ENCODE measurements around the gene PDGFRA.
"Not testable (repeated sequence)": the region's sequence is repeated elsewhere in the genome, so short reads cannot be mapped to it uniquely, and the experiment has no call there.

The PDGFRA gene

DNA sequence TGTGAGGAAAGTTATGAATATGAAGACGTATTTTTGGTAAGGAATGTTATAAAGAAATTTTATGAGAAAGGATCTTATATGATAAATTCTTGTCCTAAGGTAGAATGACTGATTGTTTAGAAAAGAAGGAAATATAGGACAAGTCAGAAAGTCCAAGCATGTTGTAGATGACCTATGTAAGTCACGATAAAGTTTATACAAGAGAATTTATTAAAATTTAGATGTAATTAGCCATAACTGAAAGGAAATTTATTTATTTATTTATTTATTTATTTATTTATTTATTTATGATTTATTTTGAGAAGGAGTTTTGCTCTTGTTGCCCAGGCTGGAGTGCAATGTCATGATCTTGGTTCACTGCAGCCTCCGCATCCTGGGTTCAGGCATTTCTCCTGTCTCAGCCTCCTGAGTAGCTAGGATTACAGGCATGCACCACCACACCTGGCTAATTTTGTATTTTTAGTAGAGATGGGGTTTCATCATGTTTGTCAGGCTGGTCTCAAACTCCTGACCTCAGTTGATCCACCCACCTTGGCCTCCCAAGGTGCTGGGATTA, 12.3 kb downstream of the PDGFRA start:
- H3K4me3 ChIP-seq (ENCODE audit: low read depth, low read length); H3K9ac ChIP-seq (ENCODE audit: low read depth, low read length); H3K36me3 ChIP-seq (ENCODE audit: control insufficient read depth, insufficient read depth, low read length); H3K27me3 ChIP-seq (ENCODE audit: control insufficient read depth, insufficient read depth, low read length); H3K4me1 ChIP-seq (ENCODE audit: control insufficient read depth, insufficient read depth, low read length): not testable (repeated sequence)
- H3K9me3 ChIP-seq (ENCODE audit: control insufficient read depth, insufficient read depth, low read length), result peaks cover 16% of the 10 kb centered on the region

DNA sequence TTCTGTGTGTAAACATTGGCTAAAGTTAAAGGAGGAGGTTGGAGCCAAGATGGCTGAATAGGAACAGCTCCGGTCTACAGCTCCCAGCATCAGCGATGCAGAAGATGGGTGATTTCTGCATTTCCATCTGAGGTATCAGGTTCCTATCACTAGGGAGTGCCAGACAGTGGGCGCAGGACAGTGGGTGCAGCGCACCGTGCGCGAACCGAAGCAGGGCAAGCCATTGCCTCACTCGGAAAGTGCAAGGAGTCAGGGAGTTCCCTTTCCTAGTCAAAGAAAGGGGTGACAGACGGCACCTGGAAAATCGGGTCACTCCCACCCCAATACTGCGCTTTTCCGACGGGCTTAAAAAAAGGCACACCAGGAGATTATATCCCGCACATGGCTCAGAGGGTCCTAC, 14.4 kb downstream of the PDGFRA start:
- not testable (repeated sequence) for H3K4me3 ChIP-seq (ENCODE audit: low read depth, low read length); H3K9ac ChIP-seq (ENCODE audit: low read depth, low read length); H3K36me3 ChIP-seq (ENCODE audit: control insufficient read depth, insufficient read depth, low read length); H3K27me3 ChIP-seq (ENCODE audit: control insufficient read depth, insufficient read depth, low read length); H3K4me1 ChIP-seq (ENCODE audit: control insufficient read depth, insufficient read depth, low read length)
- peaks cover 16% of the 10 kb centered on the region for H3K9me3 ChIP-seq (ENCODE audit: control insufficient read depth, insufficient read depth, low read length)

DNA sequence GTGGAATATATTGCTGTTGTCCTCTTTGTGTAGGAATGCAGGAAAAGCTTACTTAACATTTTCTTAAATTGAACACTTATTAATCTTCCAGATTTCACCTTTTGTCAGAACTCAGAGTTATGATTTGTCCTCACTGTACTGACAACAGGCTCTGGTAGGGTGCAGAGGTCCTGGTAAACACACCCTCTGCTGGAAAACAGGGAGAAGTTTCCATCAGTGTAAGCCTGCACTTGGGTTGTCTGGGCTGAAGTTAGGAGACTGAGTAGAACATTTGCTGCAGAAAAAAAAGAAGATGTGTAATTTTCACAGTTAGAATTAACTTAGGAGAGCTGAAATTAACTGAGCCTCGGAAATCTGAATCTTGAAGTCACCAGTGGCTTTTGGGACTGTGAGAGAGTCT, 23.2 kb downstream of the PDGFRA start:
- not testable (repeated sequence) for H3K4me1 ChIP-seq (ENCODE audit: control insufficient read depth, insufficient read depth, low read length); H3K36me3 ChIP-seq (ENCODE audit: control insufficient read depth, insufficient read depth, low read length); H3K4me3 ChIP-seq (ENCODE audit: low read depth, low read length)

DNA sequence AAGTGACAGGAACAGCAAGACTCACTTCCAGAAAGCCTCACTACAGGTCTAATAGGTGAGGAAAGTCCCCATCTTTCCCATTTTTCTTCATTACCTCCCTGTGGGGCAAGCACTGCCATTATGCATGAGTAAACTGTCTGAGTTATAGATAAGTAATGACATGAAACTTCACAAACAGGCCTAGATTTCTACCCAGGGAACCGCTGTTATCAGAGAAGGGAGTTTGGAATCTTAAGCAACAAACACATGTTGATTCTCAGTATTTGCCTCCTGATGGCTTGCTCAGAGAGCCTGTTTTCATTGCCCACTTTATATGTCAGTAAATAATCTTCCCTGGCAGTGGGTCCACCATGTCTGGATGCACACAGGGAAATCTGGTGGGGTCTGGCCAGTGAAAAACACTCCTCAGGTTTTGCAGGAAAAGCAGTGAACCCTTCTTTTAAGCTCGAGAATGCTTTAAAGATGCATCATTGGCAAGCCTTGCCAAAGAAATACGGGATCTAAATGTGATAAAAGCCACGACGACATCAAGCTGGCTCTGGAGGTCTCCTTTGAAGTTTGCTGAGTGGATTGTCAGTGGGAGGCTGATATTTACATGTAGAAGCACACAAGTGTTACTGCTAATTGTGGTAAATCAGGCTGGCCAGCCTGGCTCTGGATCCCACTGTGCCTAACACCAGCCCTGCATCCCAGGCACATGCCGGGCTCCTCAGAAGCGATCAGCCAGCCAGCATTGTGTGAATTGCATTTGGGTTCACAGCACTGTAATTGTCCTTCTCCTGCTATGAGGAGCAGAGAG, 25.2 kb downstream of the PDGFRA start:
- Histone ChIP-seq H3K9ac (ENCODE audit: low read depth, low read length) (no peak overlapping the region), H3K4me3 (ENCODE audit: low read depth, low read length) (no peak overlapping the region), H3K9me3 (ENCODE audit: control insufficient read depth, insufficient read depth, low read length) (no peaks in the 10 kb centered on the region), H3K36me3 (ENCODE audit: control insufficient read depth, insufficient read depth, low read length) (no peaks in the 10 kb centered on the region), H3K4me1 (ENCODE audit: control insufficient read depth, insufficient read depth, low read length) (peaks cover 3% of the 10 kb centered on the region), H3K27me3 (ENCODE audit: control insufficient read depth, insufficient read depth, low read length) (no peaks in the 10 kb centered on the region)

More for the DNA sequence above, 23.2 kb downstream of the PDGFRA start:
- not testable (repeated sequence) for H3K27me3 ChIP-seq (ENCODE audit: control insufficient read depth, insufficient read depth, low read length); H3K9ac ChIP-seq (ENCODE audit: low read depth, low read length); H3K9me3 ChIP-seq (ENCODE audit: control insufficient read depth, insufficient read depth, low read length)

DNA sequence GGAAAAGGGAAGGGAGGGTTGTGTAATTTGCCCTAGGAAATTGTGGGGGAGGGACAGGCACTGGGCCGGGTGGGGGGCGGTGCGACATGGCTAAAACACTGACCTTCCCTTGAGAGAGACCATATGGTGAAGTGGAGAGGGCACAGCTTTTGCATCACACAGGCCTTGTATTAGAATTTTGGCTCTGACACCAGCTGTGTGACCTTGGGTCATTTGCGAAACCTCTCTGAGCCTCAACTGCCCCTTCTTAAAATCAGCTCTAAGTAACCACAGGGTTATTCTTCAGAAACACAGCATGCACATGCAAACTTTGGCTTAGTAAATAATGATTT, 25.8 kb downstream of the PDGFRA start:
- no peak overlapping the region for H3K4me3 ChIP-seq (ENCODE audit: low read depth, low read length)
- H3K9ac ChIP-seq (ENCODE audit: low read depth, low read length), result no peak overlapping the region
- H3K36me3 ChIP-seq (ENCODE audit: control insufficient read depth, insufficient read depth, low read length), result no peaks in the 10 kb centered on the region
- peaks cover 3% of the 10 kb centered on the region for H3K4me1 ChIP-seq (ENCODE audit: control insufficient read depth, insufficient read depth, low read length)
- no peaks in the 10 kb centered on the region for H3K27me3 ChIP-seq (ENCODE audit: control insufficient read depth, insufficient read depth, low read length)
- H3K9me3 ChIP-seq (ENCODE audit: control insufficient read depth, insufficient read depth, low read length), result no peaks in the 10 kb centered on the region

DNA sequence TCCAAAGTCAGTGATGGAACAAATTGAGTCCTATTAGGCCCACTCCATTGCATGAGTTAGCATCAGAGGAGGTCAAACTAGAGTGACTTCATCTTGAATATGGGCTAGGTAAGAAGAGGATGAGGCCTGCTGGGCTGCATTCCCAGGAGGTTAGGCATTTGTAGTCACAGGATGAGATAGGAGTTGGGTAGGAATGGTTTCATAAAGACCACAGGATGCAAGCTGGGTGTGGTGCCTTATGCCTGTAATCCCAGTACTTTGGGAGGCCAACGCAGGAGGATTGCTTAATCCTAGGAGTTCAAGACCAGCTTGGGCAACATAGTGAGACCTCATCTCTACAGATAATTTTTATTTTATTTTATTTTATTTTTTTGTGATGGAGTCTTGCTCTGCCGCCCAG, 26.8 kb downstream of the PDGFRA start:
- Histone ChIP-seq H3K4me1 (ENCODE audit: control insufficient read depth, insufficient read depth, low read length) (peaks cover 3% of the 10 kb centered on the region), H3K9ac (ENCODE audit: low read depth, low read length) (no peak overlapping the region), H3K4me3 (ENCODE audit: low read depth, low read length) (no peak overlapping the region), H3K36me3 (ENCODE audit: control insufficient read depth, insufficient read depth, low read length) (no peaks in the 10 kb centered on the region), H3K27me3 (ENCODE audit: control insufficient read depth, insufficient read depth, low read length) (no peaks in the 10 kb centered on the region), H3K9me3 (ENCODE audit: control insufficient read depth, insufficient read depth, low read length) (no peaks in the 10 kb centered on the region)

DNA sequence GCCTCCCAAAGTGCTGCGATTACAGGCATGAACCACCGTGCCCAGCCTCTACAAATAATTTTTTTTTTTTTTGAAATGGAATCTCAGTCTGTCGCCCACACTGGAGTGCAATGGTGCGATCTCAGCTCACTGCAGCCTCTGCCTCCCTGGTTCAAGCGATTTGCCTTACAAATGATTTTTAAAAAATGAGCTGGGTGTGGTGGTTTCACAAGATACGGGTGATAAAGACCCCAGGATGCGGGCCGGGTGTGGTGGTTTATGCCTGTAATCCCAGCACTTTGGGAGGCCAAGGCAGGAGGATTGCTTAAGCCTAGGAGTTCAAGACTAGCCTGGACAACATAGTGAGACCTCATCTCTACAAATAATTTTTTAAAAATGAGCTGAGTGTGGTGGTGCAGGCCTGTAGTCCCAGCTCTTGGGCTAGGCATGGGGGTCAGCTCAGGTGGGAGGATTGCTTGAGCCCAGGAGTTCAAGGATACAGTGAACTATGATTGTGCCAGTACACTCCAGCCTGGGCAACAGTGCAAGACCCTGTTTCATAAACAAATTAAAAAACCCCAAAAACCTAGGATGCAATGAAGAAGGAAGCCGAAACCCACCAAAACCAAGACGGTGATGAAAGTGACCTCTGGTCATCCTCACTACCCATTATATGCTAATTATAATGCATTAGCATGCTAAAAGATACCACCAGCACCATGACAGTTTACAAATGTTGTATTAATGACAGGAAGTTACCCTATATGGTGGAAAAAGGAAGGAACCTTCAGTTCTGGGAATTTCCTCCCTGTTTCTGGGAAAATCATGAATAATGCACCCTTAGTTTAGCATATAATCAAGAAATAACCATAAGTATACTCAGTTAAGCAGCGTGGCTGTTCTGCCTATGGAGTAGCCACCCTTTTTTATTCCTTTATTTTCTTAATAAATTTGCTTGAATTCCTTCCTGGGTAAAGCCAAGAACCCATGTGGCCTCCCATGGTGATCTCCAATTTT, 27.7 kb downstream of the PDGFRA start:
- Histone ChIP-seq H3K36me3 (ENCODE audit: control insufficient read depth, insufficient read depth, low read length) (no peaks in the 10 kb centered on the region), H3K27me3 (ENCODE audit: control insufficient read depth, insufficient read depth, low read length) (no peaks in the 10 kb centered on the region), H3K9me3 (ENCODE audit: control insufficient read depth, insufficient read depth, low read length) (no peaks in the 10 kb centered on the region), H3K4me3 (ENCODE audit: low read depth, low read length) (no peak overlapping the region), H3K9ac (ENCODE audit: low read depth, low read length) (no peak overlapping the region), H3K4me1 (ENCODE audit: control insufficient read depth, insufficient read depth, low read length) (peaks cover 3% of the 10 kb centered on the region)

DNA sequence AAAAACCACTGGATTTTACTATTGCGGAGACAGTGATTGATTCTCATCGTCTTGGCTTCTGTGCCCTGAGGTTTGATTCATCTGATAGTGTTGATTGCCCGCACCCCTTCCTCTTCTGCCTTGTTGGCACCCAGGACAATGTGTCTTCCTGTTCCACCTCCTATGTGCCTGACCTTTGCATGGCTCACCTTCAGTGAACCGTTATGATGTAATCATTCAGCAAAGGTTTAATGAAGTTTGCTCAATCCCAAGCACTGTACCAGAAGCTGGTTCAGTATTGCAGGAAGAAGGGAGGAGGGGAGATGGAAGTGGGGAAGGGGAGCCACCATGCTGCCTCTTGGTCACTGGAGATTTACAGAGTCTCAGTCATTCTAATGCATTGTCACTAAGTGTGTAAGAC, 36.3 kb downstream of the PDGFRA start:
- H3K9me3 ChIP-seq (ENCODE audit: control insufficient read depth, insufficient read depth, low read length), result no peaks in the 10 kb centered on the region
- no peaks in the 10 kb centered on the region for H3K27me3 ChIP-seq (ENCODE audit: control insufficient read depth, insufficient read depth, low read length)
- H3K9ac ChIP-seq (ENCODE audit: low read depth, low read length), result no peak overlapping the region
- H3K4me1 ChIP-seq (ENCODE audit: control insufficient read depth, insufficient read depth, low read length), result peaks cover 5% of the 10 kb centered on the region
- H3K4me3 ChIP-seq (ENCODE audit: low read depth, low read length), result no peak overlapping the region
- H3K36me3 ChIP-seq (ENCODE audit: control insufficient read depth, insufficient read depth, low read length), result no peaks in the 10 kb centered on the region

DNA sequence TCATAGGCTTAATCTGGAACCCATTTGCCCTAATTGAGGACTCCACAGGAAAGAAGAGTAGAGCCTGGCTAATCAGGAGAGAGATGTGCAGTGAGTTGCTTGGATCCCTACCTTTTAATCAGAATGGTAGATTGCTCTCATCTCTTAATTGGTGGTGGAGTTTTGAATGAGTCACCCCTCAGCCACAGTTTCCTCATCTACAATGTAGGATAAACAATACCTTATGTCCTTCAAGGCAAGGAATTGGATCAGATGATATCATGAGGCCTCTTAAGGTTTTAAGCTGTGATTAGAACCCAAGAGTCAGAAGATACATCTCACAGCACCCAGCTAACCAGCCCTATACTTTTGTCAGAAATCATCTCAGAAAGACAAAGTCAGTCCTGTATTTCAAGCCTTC, 39.1 kb downstream of the PDGFRA start:
- no peaks in the 10 kb centered on the region for H3K36me3 ChIP-seq (ENCODE audit: control insufficient read depth, insufficient read depth, low read length)
- no peak overlapping the region for H3K9ac ChIP-seq (ENCODE audit: low read depth, low read length)
- no peaks in the 10 kb centered on the region for H3K9me3 ChIP-seq (ENCODE audit: control insufficient read depth, insufficient read depth, low read length)
- H3K27me3 ChIP-seq (ENCODE audit: control insufficient read depth, insufficient read depth, low read length), result no peaks in the 10 kb centered on the region
- H3K4me1 ChIP-seq (ENCODE audit: control insufficient read depth, insufficient read depth, low read length), result no peaks in the 10 kb centered on the region
- H3K4me3 ChIP-seq (ENCODE audit: low read depth, low read length), result no peak overlapping the region

DNA sequence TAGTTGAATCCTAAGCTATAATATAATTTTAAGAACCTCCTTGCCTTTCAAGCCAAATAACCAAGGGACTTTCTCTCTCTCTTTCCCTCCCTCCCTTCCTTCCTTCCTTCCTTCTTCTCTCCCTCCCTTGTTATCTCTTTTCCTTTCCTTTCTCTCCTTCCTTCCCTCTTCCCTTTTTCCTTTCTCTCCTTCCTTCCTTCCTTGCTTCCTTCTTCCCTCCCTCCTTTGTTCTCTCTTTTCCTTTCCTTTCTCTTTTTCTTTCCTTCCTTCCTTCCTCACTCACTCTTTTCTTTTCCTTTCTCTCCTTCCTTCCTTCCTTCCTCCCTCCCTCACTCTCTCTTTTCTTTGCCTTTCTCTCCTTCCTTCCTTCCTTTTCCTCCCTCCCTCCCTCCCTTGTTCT, 42.4 kb downstream of the PDGFRA start:
- H3K27me3 ChIP-seq (ENCODE audit: control insufficient read depth, insufficient read depth, low read length), result peaks cover 6% of the 10 kb centered on the region
- H3K9ac ChIP-seq (ENCODE audit: low read depth, low read length), result no peak overlapping the region
- H3K4me3 ChIP-seq (ENCODE audit: low read depth, low read length), result no peak overlapping the region
- no peaks in the 10 kb centered on the region for H3K36me3 ChIP-seq (ENCODE audit: control insufficient read depth, insufficient read depth, low read length)
- H3K4me1 ChIP-seq (ENCODE audit: control insufficient read depth, insufficient read depth, low read length), result peaks cover 11% of the 10 kb centered on the region
- no peaks in the 10 kb centered on the region for H3K9me3 ChIP-seq (ENCODE audit: control insufficient read depth, insufficient read depth, low read length)

DNA sequence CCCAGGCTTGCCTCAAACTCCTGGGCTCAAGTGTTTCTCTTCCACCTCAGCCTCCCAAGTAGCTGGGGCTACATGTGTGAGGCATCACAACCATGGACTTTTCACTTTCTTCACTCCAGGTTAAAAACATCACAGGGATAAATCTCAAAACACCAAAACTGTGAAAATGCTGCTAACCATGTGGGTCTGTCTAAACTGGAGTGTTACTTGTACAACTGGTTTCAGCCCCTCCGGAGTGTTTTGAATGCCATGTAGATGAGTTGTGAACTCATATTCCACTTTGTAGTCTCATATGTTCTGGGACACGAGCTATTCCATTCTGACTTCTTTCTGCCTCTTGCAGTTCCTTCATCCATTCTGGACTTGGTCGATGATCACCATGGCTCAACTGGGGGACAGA, 43.0 kb downstream of the PDGFRA start:
- H3K4me1 ChIP-seq (ENCODE audit: control insufficient read depth, insufficient read depth, low read length), result peaks cover 13% of the 10 kb centered on the region
- no peaks in the 10 kb centered on the region for H3K36me3 ChIP-seq (ENCODE audit: control insufficient read depth, insufficient read depth, low read length)
- H3K9me3 ChIP-seq (ENCODE audit: control insufficient read depth, insufficient read depth, low read length), result no peaks in the 10 kb centered on the region
- no peak overlapping the region for H3K4me3 ChIP-seq (ENCODE audit: low read depth, low read length)
- H3K9ac ChIP-seq (ENCODE audit: low read depth, low read length), result no peak overlapping the region
- peaks cover 6% of the 10 kb centered on the region for H3K27me3 ChIP-seq (ENCODE audit: control insufficient read depth, insufficient read depth, low read length)

Measured in iPS-15b (cell line).